Measurements from ENCODE around the gene DNAJC10. TPM values are rescaled to one million over a fixed set of nuclear protein-coding genes. Genes with fewer than 3 reads are reported as not detected.

DNAJC10 gene
- total RNA-seq, 1 donor from 2014 or later, result 141 TPM

DNA sequence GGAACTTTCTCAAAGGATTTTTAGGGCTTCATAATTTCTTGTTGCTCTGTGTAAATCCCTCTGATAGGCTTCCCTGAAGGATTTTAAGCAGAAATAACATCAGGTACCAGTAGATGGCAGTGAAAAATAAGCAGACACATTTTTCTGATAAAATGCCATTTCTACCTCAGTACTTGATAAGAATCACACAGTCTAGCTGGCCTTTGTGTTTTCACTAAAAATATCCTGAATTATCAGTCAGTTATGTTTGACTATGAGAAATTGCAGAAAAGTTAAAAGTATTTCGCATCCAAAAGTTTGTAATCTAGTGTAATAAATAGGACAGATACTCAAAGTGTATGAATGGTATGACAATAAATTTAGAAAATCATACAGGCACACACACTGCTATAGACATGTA lies 68.7 kb downstream of the DNAJC10 start:
- Mint-ChIP-seq H3K4me1 (peaks cover 3% of the 10 kb centered on the region), H3K4me3 (no peak overlapping the region), H3K27me3 (ENCODE audit: low read depth) (no peaks in the 10 kb centered on the region), H3K36me3 (peaks cover 25% of the 10 kb centered on the region), H3K9me3 (peaks cover 9% of the 10 kb centered on the region), H3K27ac (no peak overlapping the region)
- no peak for DNase-seq (ENCODE audit: low spot score in 2 of 2, unreplicated experiment in 2 of 2)
- TF ChIP-seq, protein P1, sequence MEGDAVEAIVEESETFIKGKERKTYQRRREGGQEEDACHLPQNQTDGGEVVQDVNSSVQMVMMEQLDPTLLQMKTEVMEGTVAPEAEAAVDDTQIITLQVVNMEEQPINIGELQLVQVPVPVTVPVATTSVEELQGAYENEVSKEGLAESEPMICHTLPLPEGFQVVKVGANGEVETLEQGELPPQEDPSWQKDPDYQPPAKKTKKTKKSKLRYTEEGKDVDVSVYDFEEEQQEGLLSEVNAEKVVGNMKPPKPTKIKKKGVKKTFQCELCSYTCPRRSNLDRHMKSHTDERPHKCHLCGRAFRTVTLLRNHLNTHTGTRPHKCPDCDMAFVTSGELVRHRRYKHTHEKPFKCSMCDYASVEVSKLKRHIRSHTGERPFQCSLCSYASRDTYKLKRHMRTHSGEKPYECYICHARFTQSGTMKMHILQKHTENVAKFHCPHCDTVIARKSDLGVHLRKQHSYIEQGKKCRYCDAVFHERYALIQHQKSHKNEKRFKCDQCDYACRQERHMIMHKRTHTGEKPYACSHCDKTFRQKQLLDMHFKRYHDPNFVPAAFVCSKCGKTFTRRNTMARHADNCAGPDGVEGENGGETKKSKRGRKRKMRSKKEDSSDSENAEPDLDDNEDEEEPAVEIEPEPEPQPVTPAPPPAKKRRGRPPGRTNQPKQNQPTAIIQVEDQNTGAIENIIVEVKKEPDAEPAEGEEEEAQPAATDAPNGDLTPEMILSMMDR (IDR thresholded peaks at IDR 0.05; ENCODE audit: unreplicated experiment), result peak; percentile 52

DNA sequence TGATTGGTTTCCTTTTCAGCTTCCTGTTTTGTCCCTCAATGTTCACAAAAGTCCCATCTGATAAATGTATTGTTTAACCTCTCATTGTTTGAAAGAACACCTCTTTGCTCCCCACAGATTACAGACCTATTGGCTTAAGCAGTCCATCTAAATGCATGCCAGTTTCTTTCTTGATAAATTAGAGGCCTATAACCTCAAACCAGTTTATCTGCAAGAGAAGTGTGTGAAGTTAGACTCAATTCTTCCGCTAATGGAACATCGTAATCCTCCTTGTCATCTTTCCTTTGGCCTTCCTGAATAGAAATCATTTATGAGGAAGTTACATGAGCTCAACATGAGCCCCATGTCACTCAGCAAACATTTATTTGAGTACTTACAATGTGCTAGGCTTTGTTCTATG lies 76.4 kb downstream of the DNAJC10 start:
- Mint-ChIP-seq H3K4me1 (peaks cover 6% of the 10 kb centered on the region), H3K9me3 (no peaks in the 10 kb centered on the region), H3K36me3 (peaks cover 4% of the 10 kb centered on the region), H3K27me3 (ENCODE audit: low read depth) (no peaks in the 10 kb centered on the region), H3K27ac (no peak overlapping the region), H3K4me3 (no peak overlapping the region)
- TF ChIP-seq, protein P1 (IDR thresholded peaks at IDR 0.05; ENCODE audit: unreplicated experiment), result no peak
- no peak for DNase-seq (ENCODE audit: low spot score in 2 of 2, unreplicated experiment in 2 of 2)

DNA sequence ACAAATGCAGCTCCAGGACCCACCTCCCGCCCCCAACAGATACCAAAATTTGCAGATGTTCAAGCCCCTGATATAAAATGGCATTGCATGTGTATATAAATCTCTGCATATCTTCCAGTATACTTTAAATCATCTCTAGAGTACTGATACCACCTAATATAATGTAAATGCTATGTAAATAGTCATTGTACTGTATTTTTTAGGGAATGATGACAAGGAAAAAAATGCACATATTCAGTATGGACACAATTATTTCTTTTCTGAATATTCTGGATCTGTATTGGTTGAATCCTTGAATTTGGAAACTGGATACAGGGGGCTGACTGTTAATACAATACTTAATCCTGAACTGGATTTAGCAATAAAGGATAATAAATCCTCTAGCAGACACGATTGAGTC lies 82.7 kb downstream of the DNAJC10 start:
- H3K36me3 Mint-ChIP-seq, result no peaks in the 10 kb centered on the region
- H3K4me3 Mint-ChIP-seq, result no peak overlapping the region
- TF ChIP-seq, protein P1 (IDR thresholded peaks at IDR 0.05; ENCODE audit: unreplicated experiment), result no peak
- H3K9me3 Mint-ChIP-seq, result no peaks in the 10 kb centered on the region
- H3K27ac Mint-ChIP-seq, result no peak overlapping the region
- H3K27me3 Mint-ChIP-seq (ENCODE audit: low read depth), result no peaks in the 10 kb centered on the region
- H3K4me1 Mint-ChIP-seq, result peaks cover 6% of the 10 kb centered on the region
- DNase-seq (ENCODE audit: low spot score in 2 of 2, unreplicated experiment in 2 of 2), result no peak

DNA sequence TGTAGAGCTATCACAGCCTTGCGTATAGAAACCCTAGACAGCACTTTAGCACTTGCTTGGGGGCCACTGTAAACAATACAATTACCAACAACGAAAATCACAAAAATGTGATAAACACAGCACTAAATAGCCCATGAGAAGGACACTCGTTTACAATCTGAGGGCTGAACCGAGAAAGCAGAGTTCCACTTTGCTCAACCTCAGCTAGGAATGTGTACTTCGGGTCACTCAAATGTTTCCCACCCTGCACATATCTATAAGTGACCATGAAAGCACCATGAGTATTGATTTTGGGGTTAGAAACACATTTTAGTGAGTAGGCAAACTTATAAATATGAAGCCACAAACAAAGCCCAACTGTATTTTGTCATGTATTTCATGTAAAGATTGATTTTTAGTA lies 88.1 kb downstream of the DNAJC10 start:
- Mint-ChIP-seq H3K36me3 (no peaks in the 10 kb centered on the region), H3K27ac (no peak overlapping the region), H3K27me3 (ENCODE audit: low read depth) (no peaks in the 10 kb centered on the region), H3K4me3 (no peak overlapping the region), H3K9me3 (no peaks in the 10 kb centered on the region), H3K4me1 (peaks cover 6% of the 10 kb centered on the region)
- no peak for DNase-seq (ENCODE audit: low spot score in 2 of 2, unreplicated experiment in 2 of 2)
- TF ChIP-seq, protein P1 (IDR thresholded peaks at IDR 0.05; ENCODE audit: unreplicated experiment), result no peak

DNA sequence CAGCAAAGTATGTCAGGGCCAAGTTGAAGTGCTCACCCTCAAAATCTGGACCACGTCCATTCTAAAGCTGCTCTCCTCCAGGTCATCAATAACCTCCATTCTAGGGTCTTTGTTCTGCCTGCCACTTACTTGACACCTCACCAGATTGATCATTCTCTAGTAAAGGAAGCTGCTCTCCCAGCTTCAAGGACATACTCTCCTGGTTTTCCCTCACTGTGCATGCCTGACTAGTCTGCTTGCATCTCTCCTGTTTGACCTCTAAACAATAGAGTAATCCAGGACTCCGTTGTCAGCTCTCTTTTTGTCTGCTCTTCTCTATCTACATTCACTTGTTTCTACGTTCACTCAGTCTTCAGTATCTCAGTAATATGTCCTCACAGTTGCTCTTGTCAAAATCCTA lies 91.3 kb downstream of the DNAJC10 start:
- Mint-ChIP-seq H3K4me3 (no peak overlapping the region), H3K36me3 (no peaks in the 10 kb centered on the region), H3K4me1 (peaks cover 6% of the 10 kb centered on the region), H3K27me3 (ENCODE audit: low read depth) (no peaks in the 10 kb centered on the region), H3K27ac (no peak overlapping the region), H3K9me3 (no peaks in the 10 kb centered on the region)
- DNase-seq (ENCODE audit: low spot score in 2 of 2, unreplicated experiment in 2 of 2), result no peak
- TF ChIP-seq, protein P1 (IDR thresholded peaks at IDR 0.05; ENCODE audit: unreplicated experiment), result no peak

DNA sequence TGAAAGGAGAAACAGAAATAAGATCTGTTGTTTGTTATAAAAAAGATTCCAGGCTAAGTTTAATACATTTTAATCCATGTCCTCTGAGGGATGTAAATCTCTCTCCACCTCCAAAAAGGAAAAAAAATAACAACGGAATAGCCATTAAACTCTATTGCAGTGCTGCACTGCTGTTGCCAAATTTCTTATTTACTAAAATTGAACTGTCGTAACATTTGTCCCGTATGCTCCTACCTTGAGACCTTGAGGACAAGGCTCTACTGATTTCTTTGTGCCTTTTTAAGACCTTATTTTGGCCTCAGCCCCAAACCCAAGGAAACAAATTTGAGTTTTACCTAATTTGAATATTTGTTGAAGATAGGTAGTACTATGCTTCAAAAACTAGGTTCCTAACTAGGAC lies 94.0 kb downstream of the DNAJC10 start:
- H3K9me3 Mint-ChIP-seq, result no peaks in the 10 kb centered on the region
- H3K4me1 Mint-ChIP-seq, result peaks cover 2% of the 10 kb centered on the region
- DNase-seq (ENCODE audit: low spot score in 2 of 2, unreplicated experiment in 2 of 2), result no peak
- no peak overlapping the region for H3K27ac Mint-ChIP-seq
- no peaks in the 10 kb centered on the region for H3K27me3 Mint-ChIP-seq (ENCODE audit: low read depth)
- no peak overlapping the region for H3K4me3 Mint-ChIP-seq
- TF ChIP-seq, protein P1 (IDR thresholded peaks at IDR 0.05; ENCODE audit: unreplicated experiment), result no peak
- no peaks in the 10 kb centered on the region for H3K36me3 Mint-ChIP-seq
